Omental fat pad (tissue), 4 donors: ENCODE measurements around the gene TMEM54. TPM values are rescaled to one million over a fixed set of nuclear protein-coding genes. Genes with fewer than 3 reads are reported as not detected.
"Not testable (repeated sequence)": the region's sequence is repeated elsewhere in the genome, so short reads cannot be mapped to it uniquely, and the experiment has no call there.

Experiments used
- ATAC-seq: fragments of 150-250 bp; one replicate; pipeline ENCODE4 v1.9.1; 2016; ENCODE audit warnings: mild to moderate bottlenecking, moderate library complexity; ENCODE audit not compliant: low FRiP score
- DNase-seq: peaks from one replicate; pipeline ENCODE4 v3.0.0-alpha.2; 2019; ENCODE audit warnings: low spot score
- CTCF ChIP-seq, 3 donors: fragments of 450-650 bp; IDR thresholded peaks; one replicate each; pipeline ENCODE4 v1.5.1; 2016 to 2017; ENCODE audit warnings: antibody characterized with exemption in 3 of 3, mild to moderate bottlenecking in 3 of 3, moderate library complexity in 2 of 3
- total RNA-seq, 4 donors: library from RNA; depleted of rRNA; stranded (reverse); fragments of >200 nt; gene quantifications; one replicate each; pipeline ENCODE4 v1.1.0, GENCODE V29; 2016

Gene TMEM54
- total RNA-seq, 4 donors from 2014 or later = 16.2 to 70.1 (median 26.4) TPM

- no peak for DNase-seq
- TF ChIP-seq CTCF (IDR thresholded peaks at IDR 0.05) = no peak
- ATAC-seq = no peak
Measured at GRCh38 chr1:32906654-32907053, 5.5 kb upstream of the TMEM54 start.

GRCh38 chr1:32905588-32905987 is 4.4 kb upstream of the TMEM54 start:
- DNase-seq, ATAC-seq: not testable (repeated sequence)

- no peak for ATAC-seq
Measured at GRCh38 chr1:32904797-32905196, 3.6 kb upstream of the TMEM54 start.

GRCh38 chr1:32903991-32904785 is 3.0 kb upstream of the TMEM54 start:
- DNase-seq (no peak), ATAC-seq (no peak)
- TF ChIP-seq CTCF (IDR thresholded peaks at IDR 0.05) = no peak

More at GRCh38 chr1:32904797-32905196, 3.6 kb upstream of the TMEM54 start:
- TF ChIP-seq CTCF (IDR thresholded peaks at IDR 0.05) = no peak
- no peak for DNase-seq

GRCh38 chr1:32902535-32902920 is 1.3 kb upstream of the TMEM54 start:
- ATAC-seq = no peak
- TF ChIP-seq CTCF (IDR thresholded peaks at IDR 0.05) = no peak
- no peak for DNase-seq

- no peak for DNase-seq
- no peak for ATAC-seq
- TF ChIP-seq CTCF (IDR thresholded peaks at IDR 0.05) = no peak
Measured at GRCh38 chr1:32901823-32902534, 790 bp upstream of the TMEM54 start.

GRCh38 chr1:32900371-32900955 is 726 bp downstream of the TMEM54 start:
- TF ChIP-seq CTCF (IDR thresholded peaks at IDR 0.05) = no peak
- ATAC-seq = peak; percentile 21
- no peak for DNase-seq
